ENCODE measurements around the gene WDPCP. TPM values are rescaled to one million over a fixed set of nuclear protein-coding genes. Genes with fewer than 3 reads are reported as not detected.

The WDPCP gene
- total RNA-seq, 2 donors from 2014 or later = 8.4 to 12.6 TPM

- H3K27ac ChIP-seq = no peak overlapping the region
- no peaks in the 10 kb centered on the region for H3K27me3 ChIP-seq (replicated peaks; ENCODE audit: insufficient read depth)
- H3K4me1 ChIP-seq (replicated peaks) = no peaks in the 10 kb centered on the region
- H3K36me3 ChIP-seq = no peaks in the 10 kb centered on the region
- DNase-seq (ENCODE audit: low spot score) = no peak
- intact Hi-C loops (cut with DNase I) = no loop called here
- WGBS = 97% methylated on average over 6 of the region's 7 CpGs
- no peak overlapping the region for H3K4me3 ChIP-seq
- no peaks in the 10 kb centered on the region for H3K9me3 ChIP-seq
- TF ChIP-seq POLR2AphosphoS5 (IDR thresholded peaks at IDR 0.05) (no peak), POLR2A (IDR thresholded peaks at IDR 0.05) (no peak), CTCF (IDR thresholded peaks at IDR 0.05) (no peak)
These were observed 33.0 kb downstream of the WDPCP start for GRCh38 chr2:63555299-63555698.

- H3K4me1 ChIP-seq (replicated peaks) = no peaks in the 10 kb centered on the region
- no peak overlapping the region for H3K27ac ChIP-seq
- intact Hi-C loops (cut with DNase I) = no loop called here
- TF ChIP-seq POLR2A (IDR thresholded peaks at IDR 0.05) (no peak), CTCF (IDR thresholded peaks at IDR 0.05) (no peak), POLR2AphosphoS5 (IDR thresholded peaks at IDR 0.05) (no peak)
- no peaks in the 10 kb centered on the region for H3K36me3 ChIP-seq
- WGBS = 20% methylated on average over 4 of the region's 4 CpGs
- no peak for DNase-seq (ENCODE audit: low spot score)
- H3K27me3 ChIP-seq (replicated peaks; ENCODE audit: insufficient read depth) = no peaks in the 10 kb centered on the region
- H3K4me3 ChIP-seq = no peak overlapping the region
- H3K9me3 ChIP-seq = no peaks in the 10 kb centered on the region
These were observed 35.2 kb downstream of the WDPCP start for GRCh38 chr2:63553049-63553448.

GRCh38 chr2:63545023-63545422, 43.3 kb downstream of the WDPCP start:
- H3K27me3 ChIP-seq (replicated peaks; ENCODE audit: insufficient read depth) = no peaks in the 10 kb centered on the region
- no peak overlapping the region for H3K4me3 ChIP-seq
- 87% methylated on average over 2 of the region's 2 CpGs for WGBS
- TF ChIP-seq POLR2AphosphoS5 (IDR thresholded peaks at IDR 0.05) (no peak), POLR2A (IDR thresholded peaks at IDR 0.05) (no peak), CTCF (IDR thresholded peaks at IDR 0.05) (no peak)
- no peaks in the 10 kb centered on the region for H3K9me3 ChIP-seq
- H3K4me1 ChIP-seq (replicated peaks) = no peaks in the 10 kb centered on the region
- no peak for DNase-seq (ENCODE audit: low spot score)
- H3K36me3 ChIP-seq = no peaks in the 10 kb centered on the region
- H3K27ac ChIP-seq = no peak overlapping the region
- intact Hi-C loops (cut with DNase I) = no loop called here

- Histone ChIP-seq H3K9me3 (no peaks in the 10 kb centered on the region), H3K36me3 (no peaks in the 10 kb centered on the region), H3K27me3 (replicated peaks; ENCODE audit: insufficient read depth) (no peaks in the 10 kb centered on the region), H3K4me3 (no peak overlapping the region), H3K4me1 (replicated peaks) (no peaks in the 10 kb centered on the region), H3K27ac (no peak overlapping the region)
- WGBS = 100% methylated on average over 1 of the region's 1 CpG
- DNase-seq (ENCODE audit: low spot score) = no peak
- no peak for TF ChIP-seq POLR2A (IDR thresholded peaks at IDR 0.05)
- TF ChIP-seq POLR2AphosphoS5 (IDR thresholded peaks at IDR 0.05) = no peak
- TF ChIP-seq CTCF (IDR thresholded peaks at IDR 0.05) = peak in 2 of 4 experiments; percentile 18 to 38
- intact Hi-C loops (cut with DNase I) = no loop called here
These were observed 44.2 kb downstream of the WDPCP start for GRCh38 chr2:63544017-63544627.

- Histone ChIP-seq H3K36me3 (no peaks in the 10 kb centered on the region), H3K9me3 (no peaks in the 10 kb centered on the region), H3K27ac (no peak overlapping the region), H3K4me3 (no peak overlapping the region), H3K27me3 (replicated peaks; ENCODE audit: insufficient read depth) (no peaks in the 10 kb centered on the region), H3K4me1 (replicated peaks) (no peaks in the 10 kb centered on the region)
- 95% methylated on average over 6 of the region's 6 CpGs for WGBS
- no peak for TF ChIP-seq POLR2A (IDR thresholded peaks at IDR 0.05)
- TF ChIP-seq CTCF (IDR thresholded peaks at IDR 0.05) = no peak
- TF ChIP-seq POLR2AphosphoS5 (IDR thresholded peaks at IDR 0.05) = no peak
- DNase-seq (ENCODE audit: low spot score) = no peak
- intact Hi-C loops (cut with DNase I) = no loop called here
These were observed 48.7 kb downstream of the WDPCP start for GRCh38 chr2:63539416-63540162.
